ENCODE measurements around the gene MINAR1. TPM values are rescaled to one million over a fixed set of nuclear protein-coding genes. Genes with fewer than 3 reads are reported as not detected.

Gene MINAR1
- total RNA-seq, 1 experiment from 2014 or later = 0.22 TPM

- POLR2A ChIA-PET (ENCODE audit: unreplicated experiment) = no interaction called here
Observed at GRCh38 chr15:79412010-79412409, 20.1 kb upstream of the MINAR1 start.

GRCh38 chr15:79412429-79412828, 19.7 kb upstream of the MINAR1 start:
- H2AFZ ChIP-seq = no peak overlapping the region
- H3K27ac ChIP-seq = no peak overlapping the region
- H3K4me3 ChIP-seq = no peak overlapping the region
- CTCF ChIA-PET = no interaction called here
- POLR2A ChIA-PET (ENCODE audit: unreplicated experiment) = no interaction called here
- H4K20me1 ChIP-seq (ENCODE audit: insufficient read depth) = no peaks in the 10 kb centered on the region
- H3K4me1 ChIP-seq (replicated peaks; ENCODE audit: insufficient read depth) = no peaks in the 10 kb centered on the region
- intact Hi-C loops (cut with micrococcal nuclease; ENCODE audit: unreplicated experiment) = no loop called here
- no peaks in the 10 kb centered on the region for H3K9me2 ChIP-seq (ENCODE audit: insufficient read depth)
- H3F3A ChIP-seq (ENCODE audit: insufficient read depth, low read depth) = no peaks in the 10 kb centered on the region
- DNase-seq = no peak
- no peak overlapping the region for H3K4me2 ChIP-seq
- BruUV-seq (replicated peaks) = no TSS peak
- TF ChIP-seq EZH2 (IDR thresholded peaks at IDR 0.05; ENCODE audit: low read depth) = no peak
- no peak for TF ChIP-seq CTCF (conservative IDR thresholded peaks at IDR 0.05)
- H3K36me3 ChIP-seq (ENCODE audit: low read depth) = no peaks in the 10 kb centered on the region
- H3K79me2 ChIP-seq (ENCODE audit: low read depth) = no peaks in the 10 kb centered on the region
- H3K9me3 ChIP-seq (ENCODE audit: insufficient read depth, low read depth) = no peaks in the 10 kb centered on the region
- H3K27me3 ChIP-seq (ENCODE audit: insufficient read depth, low read depth) = no peaks in the 10 kb centered on the region

More at GRCh38 chr15:79412010-79412409, 20.1 kb upstream of the MINAR1 start:
- TF ChIP-seq EZH2 (IDR thresholded peaks at IDR 0.05; ENCODE audit: low read depth) (no peak), CTCF (conservative IDR thresholded peaks at IDR 0.05) (no peak)
- H4K20me1 ChIP-seq (ENCODE audit: insufficient read depth) = no peaks in the 10 kb centered on the region
- CTCF ChIA-PET = no interaction called here
- no peaks in the 10 kb centered on the region for H3K4me1 ChIP-seq (replicated peaks; ENCODE audit: insufficient read depth)
- H3K79me2 ChIP-seq (ENCODE audit: low read depth) = no peaks in the 10 kb centered on the region
- no peak overlapping the region for H3K4me3 ChIP-seq
- H3K36me3 ChIP-seq (ENCODE audit: low read depth) = no peaks in the 10 kb centered on the region
- H2AFZ ChIP-seq = no peak overlapping the region
- H3F3A ChIP-seq (ENCODE audit: insufficient read depth, low read depth) = no peaks in the 10 kb centered on the region
- H3K27ac ChIP-seq = no peak overlapping the region
- BruUV-seq (replicated peaks) = no TSS peak
- intact Hi-C loops (cut with micrococcal nuclease; ENCODE audit: unreplicated experiment) = no loop called here
- DNase-seq = no peak
- H3K27me3 ChIP-seq (ENCODE audit: insufficient read depth, low read depth) = no peaks in the 10 kb centered on the region
- no peaks in the 10 kb centered on the region for H3K9me2 ChIP-seq (ENCODE audit: insufficient read depth)
- no peak overlapping the region for H3K4me2 ChIP-seq
- no peaks in the 10 kb centered on the region for H3K9me3 ChIP-seq (ENCODE audit: insufficient read depth, low read depth)

- no peaks in the 10 kb centered on the region for H4K20me1 ChIP-seq (ENCODE audit: insufficient read depth)
- DNase-seq = no peak
- H3K4me2 ChIP-seq = no peak overlapping the region
- no peaks in the 10 kb centered on the region for H3K79me2 ChIP-seq (ENCODE audit: low read depth)
- no TSS peak for BruUV-seq (replicated peaks)
- ChIA-PET POLR2A (ENCODE audit: unreplicated experiment) (no interaction called here), CTCF (no interaction called here)
- H3F3A ChIP-seq (ENCODE audit: insufficient read depth, low read depth) = no peaks in the 10 kb centered on the region
- intact Hi-C loops (cut with micrococcal nuclease; ENCODE audit: unreplicated experiment) = no loop called here
- H2AFZ ChIP-seq = no peak overlapping the region
- TF ChIP-seq EZH2 (IDR thresholded peaks at IDR 0.05; ENCODE audit: low read depth) (no peak), CTCF (conservative IDR thresholded peaks at IDR 0.05) (no peak)
- H3K27me3 ChIP-seq (ENCODE audit: insufficient read depth, low read depth) = no peaks in the 10 kb centered on the region
- no peak overlapping the region for H3K27ac ChIP-seq
- no peak overlapping the region for H3K4me3 ChIP-seq
- H3K9me3 ChIP-seq (ENCODE audit: insufficient read depth, low read depth) = no peaks in the 10 kb centered on the region
- no peaks in the 10 kb centered on the region for H3K9me2 ChIP-seq (ENCODE audit: insufficient read depth)
- no peaks in the 10 kb centered on the region for H3K4me1 ChIP-seq (replicated peaks; ENCODE audit: insufficient read depth)
- H3K36me3 ChIP-seq (ENCODE audit: low read depth) = no peaks in the 10 kb centered on the region
Observed at GRCh38 chr15:79416876-79417275, 15.3 kb upstream of the MINAR1 start.
